HK-2 (cell line): Measurements from ENCODE around the gene SEMA3E.
"Not testable (repeated sequence)": the region's sequence is repeated elsewhere in the genome, so short reads cannot be mapped to it uniquely, and the experiment has no call there.

Experiments used
- DNase-seq: peaks from one replicate; pipeline ENCODE4 v3.0.0-alpha.2; 2018; ENCODE audit not compliant: unreplicated experiment

SEMA3E gene

DNA sequence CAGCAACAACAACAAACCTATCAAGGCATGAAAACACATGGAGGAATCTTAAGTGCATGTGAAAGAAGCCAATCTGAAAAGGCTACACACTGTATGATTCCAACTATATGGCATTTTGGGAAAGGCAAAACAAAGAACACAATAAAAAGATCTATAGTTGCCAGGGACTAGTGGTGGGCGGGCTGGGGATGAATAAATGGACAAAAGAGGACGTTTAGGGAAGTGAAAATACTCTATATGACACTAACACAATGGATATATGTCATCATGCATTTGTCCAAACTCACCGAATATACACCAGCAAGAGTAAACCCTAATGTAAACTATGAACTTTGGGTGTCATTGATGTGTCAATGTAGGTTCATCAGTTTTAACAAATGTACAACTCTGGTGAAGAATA, 89.1 kb downstream of the SEMA3E start:
- DNase-seq, result no peak

DNA sequence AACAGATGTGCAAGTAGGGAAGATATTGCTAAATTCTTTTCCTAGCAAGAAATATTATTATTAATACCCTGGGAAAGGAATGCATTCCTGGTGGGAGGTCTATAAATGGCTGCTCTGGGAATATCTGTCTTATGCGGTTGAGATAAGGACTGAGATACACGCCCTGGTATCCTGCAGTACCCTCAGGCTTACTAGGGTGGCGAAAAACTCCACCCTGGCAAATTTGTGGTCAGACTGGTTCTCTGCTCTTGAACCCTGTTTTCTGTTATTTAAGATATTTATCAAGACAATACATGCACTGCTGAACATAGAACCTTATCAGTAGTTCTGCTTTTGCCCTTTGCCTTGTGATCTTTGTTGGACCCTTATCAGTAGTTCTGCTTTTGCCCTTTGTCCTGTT, 96.4 kb downstream of the SEMA3E start:
- DNase-seq, result not testable (repeated sequence)

DNA sequence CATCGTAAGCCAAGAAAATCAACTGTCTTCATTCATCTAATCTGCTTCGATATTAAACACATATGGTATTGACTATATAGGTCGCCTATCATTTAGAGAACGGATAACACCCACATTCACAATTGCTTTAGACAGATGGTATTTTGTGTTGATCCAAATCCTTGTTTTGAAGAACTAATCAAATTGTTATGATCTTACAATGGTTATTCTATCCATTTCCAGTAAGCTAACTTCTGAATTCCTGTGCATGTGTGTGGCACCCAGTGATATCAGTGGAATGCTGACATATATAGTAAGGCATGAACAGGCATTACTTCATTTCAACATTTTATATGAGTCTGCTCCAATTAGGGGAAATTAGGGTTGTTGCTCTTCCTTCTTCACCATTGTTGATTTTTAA, 98.8 kb downstream of the SEMA3E start:
- no peak for DNase-seq

DNA sequence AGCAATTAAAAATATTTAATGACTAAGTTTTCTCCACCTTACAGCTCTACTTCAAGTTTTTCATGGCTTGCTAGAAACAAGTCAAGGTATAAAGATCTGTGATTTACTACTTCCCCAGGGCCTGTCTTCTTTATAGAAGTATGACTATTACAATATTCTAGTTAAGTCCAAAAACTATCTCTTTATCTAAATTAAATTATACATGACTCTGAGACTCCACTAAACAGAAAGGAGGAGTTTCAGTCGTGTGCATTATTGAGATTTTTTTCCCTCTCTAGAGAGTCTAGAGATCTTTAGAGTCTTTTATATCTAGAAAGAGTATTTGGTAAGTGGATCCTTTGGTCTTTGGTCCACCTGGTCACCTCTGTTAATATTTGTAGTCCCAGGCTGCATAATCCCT, 100.7 kb downstream of the SEMA3E start:
- no peak for DNase-seq

DNA sequence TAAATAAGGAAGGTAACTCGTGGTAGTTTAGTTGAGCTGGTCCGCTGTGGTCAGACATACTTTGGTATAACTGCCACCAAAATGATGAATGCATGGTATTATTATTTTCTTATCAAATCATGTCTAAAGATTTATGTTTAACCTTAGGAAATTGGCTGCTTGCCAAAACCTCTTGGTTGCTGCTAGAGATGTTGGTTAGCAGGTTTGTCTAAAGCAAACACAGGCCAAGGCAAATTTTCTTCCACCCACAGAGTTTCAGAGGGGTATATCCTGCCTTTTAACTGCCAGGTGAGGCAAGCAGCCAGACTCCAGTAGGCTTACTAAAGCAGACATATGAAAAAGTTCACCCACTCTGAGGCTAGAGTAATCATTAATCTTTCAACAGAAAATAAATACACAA, 101.4 kb downstream of the SEMA3E start:
- DNase-seq, result peak; percentile 31

GRCh38 chr7:83546586-83546985, 102.4 kb downstream of the SEMA3E start:
- DNase-seq, result no peak

GRCh38 chr7:83541187-83541960, 107.6 kb downstream of the SEMA3E start:
- no peak for DNase-seq

DNA sequence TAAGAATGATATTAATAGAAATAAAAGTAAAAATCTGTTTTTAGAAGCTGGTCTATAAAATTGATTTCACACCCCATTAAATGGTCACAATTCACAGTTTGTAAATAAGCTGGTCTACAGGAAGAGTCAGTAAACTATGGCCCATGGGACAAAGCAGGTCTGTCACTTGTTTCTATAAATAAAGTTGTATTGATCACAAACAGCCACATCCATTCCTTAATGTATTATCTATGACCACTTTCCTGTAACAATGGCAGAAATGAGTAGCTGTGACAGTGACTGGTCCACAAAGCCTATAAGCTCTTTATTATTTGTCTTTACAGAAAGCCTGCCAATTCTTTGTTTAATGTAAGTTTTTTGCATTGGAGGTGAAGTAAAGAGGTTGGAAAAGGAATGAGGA, 114.5 kb downstream of the SEMA3E start:
- DNase-seq, result no peak

DNA sequence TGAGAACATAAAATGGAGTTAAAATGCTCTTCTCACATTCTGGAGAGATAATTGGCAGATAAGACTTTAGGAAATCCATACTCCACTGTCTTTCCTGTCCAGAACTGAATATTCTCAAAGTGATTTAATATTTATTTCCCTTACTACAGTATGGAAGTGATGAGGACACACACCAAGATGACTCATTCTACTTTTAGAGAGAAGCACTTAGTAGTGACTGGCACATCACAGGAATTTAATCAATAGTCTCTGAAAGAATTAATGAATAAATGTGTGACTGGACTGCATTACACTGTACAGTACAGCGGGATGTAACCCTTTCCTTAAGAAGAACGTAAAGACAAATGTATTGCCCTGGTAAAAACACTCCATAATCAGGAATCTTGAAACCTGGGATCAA, 116.7 kb downstream of the SEMA3E start:
- DNase-seq, result no peak

DNA sequence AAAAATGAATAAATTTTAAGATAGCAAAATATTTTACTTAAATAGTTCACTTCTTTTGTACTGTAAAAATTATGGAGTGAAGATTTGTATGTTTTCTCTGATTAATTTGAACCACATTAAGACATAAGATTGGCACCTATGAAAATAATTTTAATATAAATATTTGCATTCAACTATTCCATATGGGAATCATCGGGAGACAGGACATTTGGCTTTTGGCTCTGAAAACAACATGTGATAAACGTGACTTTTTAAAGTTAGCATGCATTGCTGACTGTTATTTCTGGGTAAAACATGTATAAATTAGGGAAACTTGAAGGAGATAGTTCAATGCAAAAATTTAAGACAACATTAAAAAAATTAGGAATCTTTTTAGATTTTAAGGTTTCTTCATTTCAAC, 117.2 kb downstream of the SEMA3E start:
- no peak for DNase-seq

DNA sequence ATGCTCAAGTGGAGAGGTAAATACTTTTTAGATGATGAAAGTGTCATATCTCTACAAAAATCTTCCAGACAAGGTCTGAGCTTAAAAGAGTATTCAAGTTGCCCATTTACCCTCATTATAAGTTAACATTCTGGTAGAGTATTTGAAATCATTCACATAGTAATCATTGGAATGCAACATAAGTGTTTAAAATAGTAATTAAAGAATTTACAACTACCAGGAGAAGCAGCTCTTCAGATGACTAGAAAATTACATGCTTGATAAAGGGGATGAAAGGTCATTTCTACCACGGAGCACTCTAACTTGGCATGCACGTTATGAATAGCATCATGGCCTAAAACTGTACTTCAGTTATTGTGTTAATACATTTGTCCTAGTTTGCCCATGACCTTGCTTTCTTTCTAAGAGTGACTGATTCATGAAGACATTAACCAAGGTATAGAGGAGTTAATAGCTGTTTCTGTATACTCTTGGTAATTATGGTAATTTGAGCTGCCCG, 120.0 kb downstream of the SEMA3E start:
- DNase-seq, result no peak

DNA sequence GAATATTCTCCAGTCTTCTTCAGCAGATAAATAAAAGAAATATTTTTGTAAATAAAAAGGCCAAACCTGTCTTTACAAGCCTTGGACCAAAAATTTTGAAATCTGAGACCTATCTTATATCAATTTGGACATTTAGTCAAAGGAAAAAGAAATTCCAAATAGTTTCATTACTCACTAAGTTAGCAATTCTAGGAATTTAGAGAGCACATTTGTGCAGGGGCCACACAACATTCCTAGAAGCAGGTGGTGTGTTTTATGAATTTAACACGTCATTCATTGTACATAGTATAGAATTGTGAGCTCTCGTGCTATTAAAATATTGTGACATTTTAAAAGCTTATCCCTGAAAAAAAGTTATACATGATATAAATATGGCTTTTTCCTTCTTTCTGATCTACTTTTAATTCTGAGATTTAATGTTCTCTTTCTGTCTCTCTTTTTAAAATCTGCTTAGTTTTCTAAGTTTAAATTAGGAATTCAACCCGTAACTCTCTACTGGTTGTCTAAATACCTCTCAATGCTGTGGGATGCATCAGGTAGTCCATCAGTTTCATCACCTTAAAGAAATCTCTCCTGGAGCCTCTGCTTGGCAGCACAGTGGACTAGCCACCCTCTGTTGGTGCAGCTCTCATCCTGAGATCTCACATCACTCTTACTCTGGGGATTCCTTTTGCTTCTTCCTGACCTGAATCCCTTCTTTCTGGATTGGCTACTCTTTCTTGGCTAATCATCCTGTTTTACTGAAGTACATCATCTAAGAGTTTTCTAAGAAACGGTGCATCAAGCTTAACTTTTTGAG, 124.5 kb downstream of the SEMA3E start:
- DNase-seq, result peak; percentile 11

DNA sequence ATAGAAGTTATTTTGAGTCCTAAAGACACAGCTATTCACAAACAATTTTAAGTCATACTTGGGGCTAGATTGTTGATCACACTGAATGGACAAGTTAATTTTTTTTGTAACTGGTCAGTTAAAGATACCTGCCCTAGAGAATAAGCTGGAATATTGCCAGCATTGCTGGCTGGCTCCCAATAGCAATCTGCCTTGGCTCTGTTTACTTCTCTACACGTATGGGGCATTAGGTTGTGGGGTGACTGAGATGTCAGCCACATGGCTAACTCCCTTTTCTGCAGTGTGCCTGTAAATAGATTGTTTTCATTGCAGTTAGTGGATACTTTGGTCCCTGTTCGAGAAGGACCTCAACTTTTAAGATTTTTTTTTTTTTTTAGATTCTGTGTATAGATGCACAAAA, 128.2 kb downstream of the SEMA3E start:
- no peak for DNase-seq

DNA sequence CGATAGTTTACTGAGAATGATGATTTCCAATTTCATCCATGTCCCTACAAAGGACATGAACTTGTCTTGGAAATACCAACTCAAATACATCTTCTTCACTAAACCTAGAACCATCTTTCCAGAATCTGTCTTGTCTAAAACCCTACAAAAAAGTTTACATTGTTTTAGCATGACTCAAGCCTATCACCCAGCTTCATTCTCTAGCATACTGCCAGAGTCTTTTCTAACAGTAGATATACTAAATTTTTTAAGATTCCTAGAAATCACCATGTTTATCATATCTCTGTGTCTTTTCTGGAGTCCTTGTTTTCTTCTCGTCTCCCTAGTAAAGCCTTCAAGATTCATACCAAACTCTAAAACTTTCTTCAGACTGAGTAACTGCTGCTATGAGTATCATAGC, 129.7 kb downstream of the SEMA3E start:
- no peak for DNase-seq

- DNase-seq, result no peak
Measured at GRCh38 chr7:83517035-83517700, 131.8 kb downstream of the SEMA3E start.

GRCh38 chr7:83514977-83515376, 134.0 kb downstream of the SEMA3E start:
- no peak for DNase-seq

DNA sequence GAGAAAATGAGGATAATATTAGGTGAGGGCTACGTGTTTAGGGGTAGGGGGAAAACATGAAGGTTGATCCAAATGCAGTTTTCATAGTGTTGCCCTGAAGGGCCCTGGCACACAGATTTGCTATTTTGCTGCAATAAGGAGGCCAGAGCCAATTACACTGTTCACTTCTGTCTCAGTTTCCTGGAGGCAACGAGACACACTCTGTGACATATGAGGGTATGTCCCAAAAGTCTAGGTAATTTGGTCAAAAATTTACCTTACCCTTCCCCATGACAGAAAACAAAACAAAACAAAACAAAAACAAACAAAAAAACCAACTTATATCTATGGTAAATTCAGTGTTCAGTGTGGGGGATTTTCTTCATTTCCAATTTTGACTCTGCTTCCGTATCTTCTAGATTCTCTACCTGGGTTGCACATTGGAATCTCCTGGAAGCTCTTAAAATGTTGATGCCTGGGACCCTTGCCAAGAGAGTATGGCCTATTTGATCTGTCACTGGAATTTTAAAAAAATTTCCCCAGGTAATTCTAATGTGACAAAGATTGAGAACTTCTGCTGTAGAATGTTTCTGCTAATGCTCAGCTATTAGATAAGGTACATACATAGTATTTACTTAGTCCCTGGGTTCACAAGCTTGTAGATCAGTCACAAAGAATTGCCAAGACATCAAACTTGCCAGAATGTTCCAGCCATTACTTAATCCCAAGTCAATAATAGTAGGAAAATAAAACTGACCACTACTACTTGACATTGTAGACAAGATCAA, 139.5 kb downstream of the SEMA3E start:
- DNase-seq, result no peak

DNA sequence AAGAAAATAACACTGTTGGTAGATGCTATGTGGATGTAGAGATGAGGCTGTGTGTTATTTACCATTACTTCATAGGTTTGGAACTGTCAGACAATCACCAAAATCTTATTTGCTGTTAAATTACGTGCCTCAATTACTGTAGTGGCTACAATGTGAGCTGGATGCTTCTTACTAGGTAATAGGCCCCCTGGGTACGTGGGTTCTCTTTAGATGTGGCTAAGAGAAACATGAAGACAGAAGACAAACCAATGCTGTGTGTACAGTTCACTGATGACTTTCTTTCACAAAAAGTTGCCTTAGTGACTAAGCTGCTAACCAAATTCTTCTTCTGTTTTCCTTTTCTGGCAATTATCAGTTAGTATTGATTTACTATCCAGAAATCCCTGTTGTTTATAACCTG, 144.6 kb downstream of the SEMA3E start:
- no peak for DNase-seq

GRCh38 chr7:83502636-83503035, 146.3 kb downstream of the SEMA3E start:
- DNase-seq, result no peak

GRCh38 chr7:83494683-83495082, 154.3 kb downstream of the SEMA3E start:
- no peak for DNase-seq

DNA sequence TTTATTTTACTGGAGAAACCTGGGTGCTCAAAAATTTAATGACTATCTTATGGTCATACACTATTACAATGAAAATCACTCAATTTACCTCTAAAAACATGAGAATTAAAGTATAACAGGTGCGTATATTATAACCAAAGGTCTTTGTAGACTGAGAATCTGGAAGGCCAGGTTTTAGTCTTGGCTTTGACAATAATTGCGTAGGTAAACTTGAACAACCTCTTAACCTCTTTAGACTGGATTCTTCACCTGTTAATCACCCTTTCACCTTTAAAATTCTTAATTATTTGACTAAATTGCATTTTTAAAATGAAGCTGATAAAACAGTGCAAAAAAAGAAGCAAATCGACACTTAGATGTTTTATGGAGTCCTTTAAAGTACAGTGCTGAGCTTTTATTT, 156.1 kb downstream of the SEMA3E start:
- no peak for DNase-seq

- no peak for DNase-seq
Measured at GRCh38 chr7:83487801-83488200, 161.1 kb downstream of the SEMA3E start.
